ENCODE measurements around the gene OR1I1. TPM values are rescaled to one million over a fixed set of nuclear protein-coding genes. Genes with fewer than 3 reads are reported as not detected.

OR1I1 gene
- total RNA-seq, 1 donor from 2014 or later, result not detected

DNA sequence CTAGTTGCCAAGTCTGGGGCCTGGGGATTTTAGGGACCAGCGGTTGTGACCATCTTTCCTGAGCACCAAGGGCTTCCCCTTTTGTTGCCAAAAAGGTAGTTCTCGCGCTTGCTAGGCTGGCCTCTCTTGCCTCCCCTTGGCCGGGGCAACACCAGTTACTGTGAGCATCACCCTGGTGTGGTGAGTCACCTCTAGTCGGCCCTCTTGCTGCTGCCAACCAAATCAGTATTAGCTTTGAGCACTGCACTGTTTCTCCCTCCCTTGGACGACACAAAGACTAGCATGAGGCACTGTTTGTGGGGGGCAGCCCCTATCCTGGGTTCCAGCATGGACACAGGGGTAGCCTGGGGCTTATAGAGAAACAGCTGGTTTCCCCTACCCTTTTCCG is 32.1 kb downstream of the OR1I1 start:
- H3K27ac Mint-ChIP-seq, result no peak overlapping the region
- no peaks in the 10 kb centered on the region for H3K9me3 Mint-ChIP-seq
- no peaks in the 10 kb centered on the region for H3K4me1 Mint-ChIP-seq
- DNase-seq (no peak), ATAC-seq (ENCODE audit: low read depth) (no peak)
- no peaks in the 10 kb centered on the region for H3K27me3 Mint-ChIP-seq
- intact Hi-C loops (cut with micrococcal nuclease), result no loop called here
- no peak overlapping the region for H3K4me3 Mint-ChIP-seq
- ChIA-PET CTCF (no interaction called here), POLR2A (no interaction called here)
- TF ChIP-seq, protein P1, sequence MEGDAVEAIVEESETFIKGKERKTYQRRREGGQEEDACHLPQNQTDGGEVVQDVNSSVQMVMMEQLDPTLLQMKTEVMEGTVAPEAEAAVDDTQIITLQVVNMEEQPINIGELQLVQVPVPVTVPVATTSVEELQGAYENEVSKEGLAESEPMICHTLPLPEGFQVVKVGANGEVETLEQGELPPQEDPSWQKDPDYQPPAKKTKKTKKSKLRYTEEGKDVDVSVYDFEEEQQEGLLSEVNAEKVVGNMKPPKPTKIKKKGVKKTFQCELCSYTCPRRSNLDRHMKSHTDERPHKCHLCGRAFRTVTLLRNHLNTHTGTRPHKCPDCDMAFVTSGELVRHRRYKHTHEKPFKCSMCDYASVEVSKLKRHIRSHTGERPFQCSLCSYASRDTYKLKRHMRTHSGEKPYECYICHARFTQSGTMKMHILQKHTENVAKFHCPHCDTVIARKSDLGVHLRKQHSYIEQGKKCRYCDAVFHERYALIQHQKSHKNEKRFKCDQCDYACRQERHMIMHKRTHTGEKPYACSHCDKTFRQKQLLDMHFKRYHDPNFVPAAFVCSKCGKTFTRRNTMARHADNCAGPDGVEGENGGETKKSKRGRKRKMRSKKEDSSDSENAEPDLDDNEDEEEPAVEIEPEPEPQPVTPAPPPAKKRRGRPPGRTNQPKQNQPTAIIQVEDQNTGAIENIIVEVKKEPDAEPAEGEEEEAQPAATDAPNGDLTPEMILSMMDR (IDR thresholded peaks at IDR 0.05), result no peak
- peaks cover 42% of the 10 kb centered on the region for H3K36me3 Mint-ChIP-seq (ENCODE audit: low read depth)

- intact Hi-C loops (cut with micrococcal nuclease), result no loop called here
- Mint-ChIP-seq H3K36me3 (ENCODE audit: low read depth) (peaks cover 50% of the 10 kb centered on the region), H3K27ac (no peak overlapping the region), H3K9me3 (no peaks in the 10 kb centered on the region), H3K4me3 (no peak overlapping the region), H3K27me3 (no peaks in the 10 kb centered on the region), H3K4me1 (no peaks in the 10 kb centered on the region)
- ChIA-PET CTCF (no interaction called here), POLR2A (no interaction called here)
- ATAC-seq (ENCODE audit: low read depth), result no peak
- no peak for DNase-seq
- TF ChIP-seq, protein P1 (IDR thresholded peaks at IDR 0.05), result no peak
Observed at GRCh38 chr19:15115080-15115479, 33.1 kb downstream of the OR1I1 start.

DNA sequence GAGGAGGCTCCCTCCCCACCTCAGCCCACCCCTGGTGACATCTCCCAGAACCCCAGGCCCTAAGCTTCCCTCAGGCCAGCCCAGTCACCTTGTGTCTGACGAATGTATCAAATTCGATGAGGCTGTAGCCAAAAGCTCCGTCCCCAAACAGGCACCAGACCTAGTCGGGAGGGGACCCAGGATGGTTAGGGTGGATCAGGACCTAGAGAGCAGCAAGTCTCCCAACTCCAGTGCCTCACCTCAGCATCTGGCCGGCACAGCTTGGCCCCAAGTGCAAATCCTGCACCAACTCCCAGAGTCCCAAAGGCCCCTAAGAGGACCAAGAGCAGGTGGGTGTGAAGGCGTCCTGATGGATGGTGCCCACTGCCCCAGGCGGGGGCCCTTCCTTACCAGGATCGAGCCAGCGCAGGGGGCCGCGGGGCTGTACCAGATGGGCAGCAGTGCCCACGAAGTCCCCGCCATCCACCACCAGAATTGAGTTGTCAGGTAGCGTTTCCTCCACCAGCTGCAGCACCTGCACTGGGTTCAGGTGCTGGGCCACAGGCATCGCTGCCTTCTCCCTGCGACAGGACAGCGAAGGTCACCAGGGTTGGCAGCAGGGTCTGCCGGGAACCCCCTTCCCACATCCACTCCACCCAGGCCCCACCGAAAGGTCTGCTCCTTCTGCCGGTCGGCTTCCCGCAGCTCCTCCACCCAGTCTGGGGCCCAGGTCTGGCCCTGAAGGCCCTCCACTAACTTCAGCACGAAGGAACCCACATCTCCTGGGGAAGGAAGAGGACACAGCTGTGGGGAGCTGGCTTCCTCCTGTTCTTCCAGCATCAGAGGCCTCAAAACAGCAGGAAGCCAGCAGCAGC is 34.0 kb downstream of the OR1I1 start:
- no peaks in the 10 kb centered on the region for H3K27me3 Mint-ChIP-seq
- H3K36me3 Mint-ChIP-seq (ENCODE audit: low read depth), result peaks cover 57% of the 10 kb centered on the region
- POLR2A ChIA-PET, result no interaction called here
- H3K9me3 Mint-ChIP-seq, result no peaks in the 10 kb centered on the region
- H3K27ac Mint-ChIP-seq, result no peak overlapping the region
- DNase-seq, result no peak
- intact Hi-C loops (cut with micrococcal nuclease), result no loop called here
- TF ChIP-seq, protein P1 (IDR thresholded peaks at IDR 0.05), result no peak
- CTCF ChIA-PET, result no interaction called here
- ATAC-seq (ENCODE audit: low read depth), result no peak
- no peak overlapping the region for H3K4me3 Mint-ChIP-seq
- H3K4me1 Mint-ChIP-seq, result no peaks in the 10 kb centered on the region

DNA sequence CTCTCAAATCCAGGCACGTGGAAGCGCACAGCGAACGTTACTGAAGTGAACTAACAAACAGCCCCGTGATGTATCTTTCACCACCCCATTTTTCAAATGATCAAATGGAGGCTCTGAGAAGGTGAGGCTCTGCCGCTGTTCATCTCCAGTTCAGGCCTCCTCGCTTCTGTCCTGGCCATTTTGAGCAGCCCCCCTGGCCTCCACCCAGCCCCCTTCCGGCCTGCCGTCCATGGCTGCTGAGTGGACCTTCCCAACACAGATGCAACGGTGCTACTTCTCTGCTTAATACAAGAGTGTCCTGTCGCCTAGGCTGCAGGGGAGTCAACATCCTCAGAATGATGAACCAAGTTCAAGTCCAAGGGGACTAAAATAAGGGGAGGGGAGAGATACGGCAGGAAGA is 34.8 kb downstream of the OR1I1 start:
- H3K9me3 Mint-ChIP-seq, result no peaks in the 10 kb centered on the region
- TF ChIP-seq, protein P1 (IDR thresholded peaks at IDR 0.05), result no peak
- H3K27me3 Mint-ChIP-seq, result no peaks in the 10 kb centered on the region
- no peak overlapping the region for H3K4me3 Mint-ChIP-seq
- intact Hi-C loops (cut with micrococcal nuclease), result no loop called here
- no peak overlapping the region for H3K27ac Mint-ChIP-seq
- ATAC-seq (ENCODE audit: low read depth) (no peak), DNase-seq (no peak)
- ChIA-PET POLR2A (no interaction called here), CTCF (no interaction called here)
- no peaks in the 10 kb centered on the region for H3K4me1 Mint-ChIP-seq
- peaks cover 62% of the 10 kb centered on the region for H3K36me3 Mint-ChIP-seq (ENCODE audit: low read depth)

- TF ChIP-seq, protein P1 (IDR thresholded peaks at IDR 0.05), result no peak
- H3K27me3 Mint-ChIP-seq, result no peaks in the 10 kb centered on the region
- ChIA-PET POLR2A (no interaction called here), CTCF (no interaction called here)
- H3K4me1 Mint-ChIP-seq, result no peaks in the 10 kb centered on the region
- no peak overlapping the region for H3K27ac Mint-ChIP-seq
- DNase-seq (no peak), ATAC-seq (ENCODE audit: low read depth) (no peak)
- peaks cover 67% of the 10 kb centered on the region for H3K36me3 Mint-ChIP-seq (ENCODE audit: low read depth)
- intact Hi-C loops (cut with micrococcal nuclease), result no loop called here
- H3K4me3 Mint-ChIP-seq, result no peak overlapping the region
- no peaks in the 10 kb centered on the region for H3K9me3 Mint-ChIP-seq
Observed at GRCh38 chr19:15118248-15118647, 36.2 kb downstream of the OR1I1 start.

Data from activated B cell treated with CpG ODN at 0.5 μM for 24 hours (primary cell).